ENCODE measurements around the gene SEMA3F.

GRCh38 chr3:50168388-50168787 is 13.3 kb downstream of the SEMA3F start:
- TF ChIP-seq CTCF (IDR thresholded peaks at IDR 0.05 in 2 of 3, conservative IDR thresholded peaks at IDR 0.05 in 1 of 3; ENCODE audit: control insufficient read depth in 2 of 3, extremely low read depth in 1 of 3, insufficient read depth in 1 of 3, low read depth in 3 of 3, low read length in 3 of 3) (no peak), ATF2 (IDR thresholded peaks at IDR 0.05; ENCODE audit: low read length) (no peak), RCOR1 (conservative IDR thresholded peaks at IDR 0.05; ENCODE audit: low read depth, low read length) (no peak), CHD4 (IDR thresholded peaks at IDR 0.05) (no peak), E2F4 (IDR thresholded peaks at IDR 0.05; ENCODE audit: low read depth, low read length) (no peak)
